GM21825 (cell line): Measurements from ENCODE around the gene ACBD4.

ENCODE experiments used
- ATAC-seq: cut with Tn5 transposase; IDR thresholded peaks from one replicate; pipeline ENCODE4 v1.9.1; 2021; ENCODE audit warnings: mild to moderate bottlenecking, moderate library complexity; ENCODE audit not compliant: unreplicated experiment

ACBD4 gene

DNA sequence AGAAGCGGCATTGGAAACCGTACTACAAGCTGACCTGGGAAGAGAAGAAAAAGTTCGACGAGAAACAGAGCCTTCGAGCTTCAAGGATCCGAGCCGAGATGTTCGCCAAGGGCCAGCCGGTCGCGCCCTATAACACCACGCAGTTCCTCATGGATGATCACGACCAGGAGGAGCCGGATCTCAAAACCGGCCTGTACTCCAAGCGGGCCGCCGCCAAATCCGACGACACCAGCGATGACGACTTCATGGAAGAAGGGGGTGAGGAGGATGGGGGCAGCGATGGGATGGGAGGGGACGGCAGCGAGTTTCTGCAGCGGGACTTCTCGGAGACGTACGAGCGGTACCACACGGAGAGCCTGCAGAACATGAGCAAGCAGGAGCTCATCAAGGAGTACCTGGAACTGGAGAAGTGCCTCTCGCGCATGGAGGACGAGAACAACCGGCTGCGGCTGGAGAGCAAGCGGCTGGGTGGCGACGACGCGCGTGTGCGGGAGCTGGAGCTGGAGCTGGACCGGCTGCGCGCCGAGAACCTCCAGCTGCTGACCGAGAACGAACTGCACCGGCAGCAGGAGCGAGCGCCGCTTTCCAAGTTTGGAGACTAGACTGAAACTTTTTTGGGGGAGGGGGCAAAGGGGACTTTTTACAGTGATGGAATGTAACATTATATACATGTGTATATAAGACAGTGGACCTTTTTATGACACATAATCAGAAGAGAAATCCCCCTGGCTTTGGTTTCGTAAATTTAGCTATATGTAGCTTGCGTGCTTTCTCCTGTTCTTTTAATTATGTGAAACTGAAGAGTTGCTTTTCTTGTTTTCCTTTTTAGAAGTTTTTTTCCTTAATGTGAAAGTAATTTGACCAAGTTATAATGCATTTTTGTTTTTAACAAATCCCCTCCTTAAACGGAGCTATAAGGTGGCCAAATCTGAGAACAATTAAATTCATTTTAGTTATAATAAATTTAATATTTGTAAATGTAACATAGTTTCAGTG is 14.5 kb downstream of the ACBD4 start:
- ATAC-seq: no peak

DNA sequence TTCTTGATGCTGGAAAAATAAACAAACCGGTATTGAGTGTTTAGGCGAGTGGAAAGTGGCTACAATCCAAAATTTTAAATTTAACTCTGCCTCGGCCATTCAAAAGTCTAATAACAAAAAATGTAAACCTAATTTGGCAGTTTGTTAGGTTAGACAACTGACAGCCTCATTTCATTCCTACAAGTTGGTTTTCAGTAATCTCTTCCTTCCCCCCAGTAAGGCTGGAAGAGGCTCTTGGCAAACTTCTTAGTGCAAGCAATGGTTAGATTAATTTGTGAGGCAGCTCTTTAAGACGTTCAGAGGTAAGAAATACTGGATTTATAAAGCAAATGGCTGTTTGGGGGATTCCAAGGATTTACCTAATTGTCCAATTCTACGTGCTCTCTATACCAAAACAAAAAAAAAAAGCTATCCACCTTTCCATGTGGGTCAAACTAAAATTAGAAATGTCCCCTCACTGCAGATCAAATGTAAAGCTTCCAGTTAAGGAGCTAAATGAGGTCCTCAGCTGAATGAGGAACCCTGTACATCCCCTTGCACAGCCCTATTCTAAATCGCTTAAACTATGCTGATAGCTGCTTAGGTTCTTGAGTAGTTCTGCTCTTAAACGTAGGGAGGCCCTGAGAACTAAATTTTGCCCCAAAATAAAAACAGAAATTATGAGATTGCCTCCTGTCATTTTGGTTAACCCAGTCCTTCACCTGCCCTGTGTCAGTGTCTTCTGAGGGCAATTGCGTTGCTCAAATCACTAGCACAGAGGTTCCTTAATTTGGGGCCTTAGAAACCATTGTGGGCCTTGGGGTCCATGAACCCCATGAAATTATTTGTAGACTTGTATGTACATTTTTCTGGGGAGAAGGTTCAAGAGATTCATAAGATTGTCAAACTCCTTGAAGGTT is 15.7 kb downstream of the ACBD4 start:
- no peak for ATAC-seq

DNA sequence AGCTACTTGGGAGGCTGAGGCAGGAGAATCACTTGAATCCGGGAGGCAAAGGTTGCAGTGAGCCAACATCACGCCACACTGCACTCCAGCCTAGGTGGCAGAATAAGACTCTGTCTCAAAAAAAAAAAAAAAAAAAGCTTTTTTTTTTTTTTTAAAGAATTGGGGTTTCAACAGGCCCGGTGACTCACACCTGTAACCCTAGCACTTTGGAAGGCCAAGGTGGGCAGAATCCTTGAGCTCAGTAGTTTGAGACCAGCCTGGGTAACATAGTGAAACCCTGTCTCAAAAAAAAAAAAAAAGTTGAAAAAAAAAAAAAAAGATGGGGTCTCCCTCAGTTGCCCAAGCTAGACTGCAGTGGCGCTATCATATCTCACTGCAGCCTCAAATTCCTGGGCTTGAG is 19.5 kb downstream of the ACBD4 start:
- ATAC-seq: no peak

DNA sequence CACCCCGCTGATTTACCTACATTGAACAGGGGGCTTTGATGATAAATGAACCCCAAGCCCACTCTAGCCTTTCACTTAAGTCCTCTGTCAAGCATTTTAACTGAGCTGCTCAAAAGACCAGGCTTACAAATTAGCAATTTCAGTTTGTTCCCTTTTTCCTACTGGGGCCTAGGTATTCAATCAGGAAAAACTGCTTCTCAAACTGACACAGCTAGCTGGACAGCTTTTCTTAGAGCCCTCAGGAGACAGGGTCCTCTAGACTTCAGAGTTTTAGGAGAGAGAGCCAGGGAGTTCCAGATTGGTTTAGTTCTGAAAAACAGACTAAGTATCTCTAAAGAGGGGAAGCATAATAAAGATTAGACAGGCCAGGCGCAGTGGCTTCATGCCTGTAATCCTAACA is 20.0 kb downstream of the ACBD4 start:
- no peak for ATAC-seq

DNA sequence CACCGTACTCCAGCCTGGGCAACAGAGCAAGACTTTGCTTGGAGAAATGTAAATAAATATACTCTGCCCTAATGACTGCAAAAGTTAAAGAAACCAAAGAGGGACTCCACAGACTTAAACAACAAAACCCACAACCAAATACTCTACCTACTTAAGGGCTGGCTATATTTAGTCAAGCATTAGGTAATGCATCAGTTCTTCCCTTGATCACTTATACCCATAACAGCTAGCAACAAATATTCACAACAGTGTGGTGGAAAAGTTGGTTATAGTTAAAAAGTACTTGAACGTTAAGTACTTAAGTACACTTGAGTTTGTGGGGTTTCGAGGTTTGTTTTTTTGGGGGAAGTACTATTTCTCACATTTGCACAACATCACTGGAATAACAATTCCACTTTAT is 20.8 kb downstream of the ACBD4 start:
- no peak for ATAC-seq

DNA sequence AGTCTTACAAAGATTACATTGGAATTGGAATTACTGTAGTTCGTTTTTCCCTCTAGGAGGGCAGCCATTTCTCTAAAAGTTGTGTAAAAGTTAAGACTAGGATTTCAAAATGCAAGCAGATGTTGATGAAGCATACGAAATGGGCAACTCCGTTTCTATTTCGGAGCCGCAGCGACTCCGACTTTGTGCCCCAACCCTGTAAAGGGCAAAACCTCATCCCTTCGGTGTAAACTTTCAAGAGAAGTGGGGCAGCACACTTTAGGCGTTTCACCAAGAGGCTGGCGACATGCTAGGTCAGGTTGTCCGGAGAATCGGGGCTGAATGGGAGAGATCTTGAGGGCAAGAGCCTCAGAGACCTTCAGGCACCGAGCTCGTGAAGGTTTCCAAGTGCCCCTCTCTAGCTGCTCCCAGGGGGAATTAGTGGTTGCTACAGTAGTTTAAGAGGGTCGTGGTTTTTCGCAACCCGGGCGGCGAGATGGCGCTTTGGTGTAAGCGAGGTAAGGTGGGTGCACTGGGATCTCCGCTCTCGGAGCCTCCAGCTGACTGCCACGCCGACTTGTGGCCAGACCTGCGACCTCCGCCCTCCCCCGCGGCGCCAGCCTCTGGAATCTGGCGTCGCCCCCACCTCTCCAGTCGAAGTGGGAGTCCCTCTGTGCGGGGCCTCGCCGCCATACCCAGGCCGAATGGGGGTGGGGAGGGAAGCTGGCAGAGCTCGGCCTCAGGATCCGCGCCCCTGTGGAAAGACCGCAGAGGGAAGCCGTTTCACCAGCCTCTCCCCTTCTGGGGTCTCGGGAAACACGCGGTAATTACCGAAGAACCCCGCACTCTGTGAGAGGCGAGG is 25.2 kb downstream of the ACBD4 start:
- ATAC-seq: peak; percentile 28

DNA sequence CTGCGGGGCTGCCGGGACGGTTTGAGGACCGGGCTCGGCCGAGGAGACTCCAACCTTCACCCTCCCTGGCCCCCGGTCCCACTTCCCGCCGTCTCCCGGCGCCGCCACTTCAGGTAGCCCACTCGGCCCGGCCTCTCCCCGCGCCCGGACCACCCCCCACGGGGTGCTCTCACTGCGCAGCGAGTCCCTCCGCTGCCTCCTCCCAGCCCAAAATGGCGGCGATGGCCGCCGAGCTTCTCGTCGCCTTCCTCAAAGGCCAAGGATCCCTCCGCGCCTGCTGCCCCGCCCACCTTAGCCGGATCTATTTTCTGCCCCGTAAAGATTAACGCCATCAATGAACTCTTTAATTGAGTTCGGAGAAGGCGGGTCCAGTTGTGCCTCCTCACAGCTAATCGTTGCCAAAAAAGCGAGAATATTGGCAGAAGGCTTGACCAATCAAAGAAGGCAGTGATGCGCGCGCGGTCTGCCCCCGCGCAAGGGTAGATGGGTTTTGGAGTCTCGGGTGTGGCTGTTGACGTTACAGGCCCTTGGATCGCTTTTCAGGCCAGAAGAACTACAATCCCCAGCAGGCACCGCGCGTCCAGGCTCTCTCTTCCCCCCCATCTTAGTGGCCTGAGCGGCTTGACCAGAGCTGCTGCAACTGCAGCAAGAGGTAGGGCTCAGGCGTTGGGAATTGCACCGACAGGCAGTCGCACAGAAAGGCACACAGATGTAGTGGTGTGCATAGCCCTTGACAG is 26.0 kb downstream of the ACBD4 start, which contains the start of gene HEXIM2:
HEXIM2 (plus strand) TSS at position 588 of the 737 bp plus-strand sequence. CDS start 919 bp downstream, outside the sequence.
- ATAC-seq: peak; percentile 82

DNA sequence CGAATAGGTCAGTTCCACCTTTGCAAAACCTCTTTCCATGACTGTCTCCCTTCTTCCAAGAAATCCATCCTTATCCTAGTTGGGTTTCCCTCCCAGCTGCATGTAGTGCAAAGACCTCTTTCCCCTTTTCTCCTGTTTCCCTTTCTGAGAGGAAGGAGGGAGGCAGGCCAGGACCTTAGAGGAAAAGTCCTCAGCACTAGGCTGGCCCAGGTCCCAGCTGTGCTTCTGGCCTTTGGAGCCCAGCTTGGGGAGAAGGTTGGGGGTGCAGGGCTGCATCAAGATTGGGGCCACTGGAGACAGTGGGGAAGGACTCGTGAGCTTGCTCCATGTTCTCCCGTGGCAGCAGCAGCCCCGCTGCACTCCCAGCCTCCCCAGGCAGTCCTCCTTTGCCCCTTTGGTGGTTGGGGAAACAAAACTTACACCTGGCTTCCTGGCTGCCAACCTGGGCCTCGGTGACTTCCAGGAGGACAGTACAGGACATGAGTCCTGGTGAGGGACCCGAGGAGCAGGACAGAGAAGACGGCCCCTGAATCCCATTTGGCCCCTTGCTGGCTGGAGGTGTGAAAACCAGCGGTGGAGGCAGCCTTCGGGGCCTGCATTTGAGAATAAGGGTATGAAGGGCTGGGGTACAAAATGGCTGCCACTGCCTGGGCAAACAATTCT is 26.7 kb downstream of the ACBD4 start:
- ATAC-seq: no peak

DNA sequence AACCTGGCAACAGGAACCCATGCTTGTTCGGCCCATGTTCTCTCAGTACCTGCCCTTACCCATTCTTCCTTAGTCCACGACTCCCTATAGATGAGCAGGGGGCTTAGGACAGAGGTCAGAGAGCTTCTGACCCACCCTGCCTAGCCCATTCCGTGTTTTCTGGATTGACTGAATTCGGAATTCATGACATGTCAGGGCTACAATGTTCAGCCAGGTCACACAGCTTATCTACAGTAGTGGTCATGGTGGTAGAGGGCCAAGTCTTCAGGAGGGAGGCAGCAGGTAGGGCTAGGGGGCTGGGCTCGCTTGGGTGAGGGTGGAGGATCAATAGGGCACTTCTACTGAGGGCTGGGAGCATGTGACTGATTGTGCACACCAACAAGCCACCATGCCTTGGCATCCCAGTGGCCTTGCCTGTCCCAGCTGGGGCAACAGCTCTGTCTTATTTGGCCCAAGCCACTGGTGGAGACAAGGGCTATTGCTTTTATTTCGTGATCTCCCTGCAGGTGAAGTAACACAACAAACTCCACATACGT is 29.3 kb downstream of the ACBD4 start:
- no peak for ATAC-seq

DNA sequence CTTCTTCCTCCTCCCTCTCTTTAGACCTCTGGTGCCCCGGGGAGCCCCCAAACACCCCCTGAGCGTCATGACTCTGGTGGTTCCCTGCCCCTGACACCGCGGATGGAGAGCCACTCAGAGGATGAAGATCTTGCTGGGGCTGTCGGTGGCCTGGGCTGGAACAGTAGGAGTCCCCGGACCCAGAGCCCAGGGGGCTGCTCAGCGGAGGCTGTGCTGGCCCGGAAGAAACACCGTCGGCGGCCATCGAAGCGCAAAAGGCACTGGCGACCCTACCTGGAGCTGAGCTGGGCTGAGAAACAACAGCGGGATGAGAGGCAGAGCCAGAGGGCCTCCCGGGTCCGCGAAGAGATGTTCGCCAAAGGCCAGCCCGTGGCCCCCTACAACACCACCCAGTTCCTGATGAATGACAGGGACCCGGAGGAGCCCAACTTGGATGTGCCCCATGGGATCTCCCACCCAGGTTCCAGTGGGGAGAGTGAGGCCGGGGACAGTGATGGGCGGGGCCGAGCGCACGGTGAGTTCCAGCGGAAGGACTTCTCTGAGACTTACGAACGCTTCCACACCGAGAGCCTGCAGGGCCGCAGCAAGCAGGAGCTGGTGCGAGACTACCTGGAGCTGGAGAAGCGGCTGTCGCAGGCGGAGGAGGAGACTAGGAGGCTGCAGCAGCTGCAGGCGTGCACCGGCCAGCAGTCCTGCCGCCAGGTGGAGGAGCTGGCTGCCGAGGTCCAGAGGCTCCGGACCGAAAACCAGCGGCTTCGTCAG is 33.7 kb downstream of the ACBD4 start:
- no peak for ATAC-seq

GRCh38 chr17:45170280-45170930 is 34.9 kb downstream of the ACBD4 start:
- no peak for ATAC-seq

DNA sequence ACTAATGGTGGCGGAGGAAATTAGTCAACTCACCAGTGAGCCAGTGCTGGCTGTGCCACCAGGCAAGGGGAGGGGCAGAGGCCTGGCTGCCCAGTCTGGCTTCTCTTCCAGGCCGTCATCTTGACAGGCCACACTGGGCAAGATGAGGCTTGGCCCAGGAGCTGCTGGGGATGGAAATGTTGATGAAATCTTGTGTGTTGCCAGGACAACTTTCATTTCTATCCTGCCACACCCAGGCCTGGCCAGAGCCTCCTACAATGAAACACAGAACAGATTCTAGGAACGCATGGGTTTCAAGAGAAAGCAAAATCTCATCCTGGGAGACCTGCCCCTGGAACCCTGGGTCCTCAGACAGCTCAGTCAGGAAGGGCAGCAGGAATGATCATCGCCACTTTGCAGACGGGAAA is 35.4 kb downstream of the ACBD4 start:
- ATAC-seq: no peak

GRCh38 chr17:45171338-45172231 is 36.1 kb downstream of the ACBD4 start:
- ATAC-seq: no peak

DNA sequence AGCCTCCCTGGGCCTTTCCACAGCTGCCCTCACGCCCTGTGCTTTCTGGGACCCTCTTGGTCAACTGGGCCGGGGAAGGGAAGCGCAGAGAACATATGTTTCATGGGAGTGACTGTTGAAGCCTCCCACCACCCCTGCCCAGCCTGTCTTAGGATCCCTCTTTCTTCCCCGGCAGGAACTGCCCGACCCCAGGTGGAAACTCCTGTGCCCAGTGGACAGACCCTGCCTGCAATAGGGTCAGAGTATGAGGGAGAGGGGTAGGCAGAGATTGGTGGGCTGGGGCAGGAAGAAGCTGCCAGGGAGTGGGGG is 36.7 kb downstream of the ACBD4 start:
- ATAC-seq: no peak

DNA sequence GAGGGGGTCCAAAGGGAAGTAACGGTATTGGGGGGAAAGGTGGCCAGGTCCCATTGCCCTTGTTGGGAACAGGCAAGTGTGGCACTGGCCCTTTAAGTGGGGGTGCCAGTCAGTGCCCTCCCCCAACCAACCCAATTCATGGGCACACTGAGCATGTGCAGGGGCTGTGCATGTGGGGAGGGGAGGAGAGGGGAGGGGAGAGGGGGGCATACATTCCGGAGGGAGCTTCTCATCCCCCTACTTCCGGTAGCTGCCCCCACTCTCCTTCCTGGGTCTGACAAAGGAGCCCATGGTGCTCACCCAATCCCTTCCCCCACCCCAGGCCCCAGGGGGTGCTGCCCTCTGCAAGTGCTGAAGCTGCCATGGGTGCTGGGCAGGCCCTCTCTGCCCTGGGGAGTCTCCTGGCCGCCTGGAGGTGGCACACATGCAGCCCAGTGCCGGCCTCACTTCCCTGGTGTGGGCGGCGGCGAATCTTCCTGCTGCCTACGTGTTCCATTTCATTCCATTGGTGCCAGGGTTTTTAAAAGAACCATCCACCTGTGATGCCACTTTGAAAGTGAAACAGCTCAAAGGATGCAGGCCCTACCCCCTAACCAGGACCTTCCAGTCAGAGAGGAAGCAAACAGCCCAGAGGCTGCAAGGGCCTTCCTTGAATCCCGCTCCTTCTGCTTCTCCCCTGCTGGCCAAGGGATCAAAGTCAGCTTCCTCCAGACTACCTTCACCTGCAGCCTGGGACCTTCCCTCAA is 37.2 kb downstream of the ACBD4 start:
- ATAC-seq: no peak

DNA sequence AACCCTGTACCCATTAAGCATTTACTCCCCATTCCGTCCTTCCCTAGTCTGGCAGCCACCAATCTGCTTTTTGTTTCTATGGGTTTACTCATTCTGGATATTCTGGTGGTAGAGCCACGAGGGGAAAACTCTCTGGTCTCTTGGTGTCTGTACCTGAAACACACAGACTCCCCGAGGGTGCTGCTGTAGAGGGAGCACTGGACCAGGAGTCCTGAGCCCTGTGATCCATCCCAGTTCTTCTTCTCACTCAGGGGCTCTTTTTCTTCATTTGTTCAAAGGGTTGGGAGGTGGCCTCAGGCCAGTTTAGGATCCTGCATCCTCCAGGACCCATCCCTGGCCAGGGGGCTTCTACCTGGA is 40.2 kb downstream of the ACBD4 start:
- ATAC-seq: no peak
